Measurements from ENCODE around the gene GDI2.
"Not testable (repeated sequence)": the region's sequence is repeated elsewhere in the genome, so short reads cannot be mapped to it uniquely, and the experiment has no call there.

The GDI2 gene

DNA sequence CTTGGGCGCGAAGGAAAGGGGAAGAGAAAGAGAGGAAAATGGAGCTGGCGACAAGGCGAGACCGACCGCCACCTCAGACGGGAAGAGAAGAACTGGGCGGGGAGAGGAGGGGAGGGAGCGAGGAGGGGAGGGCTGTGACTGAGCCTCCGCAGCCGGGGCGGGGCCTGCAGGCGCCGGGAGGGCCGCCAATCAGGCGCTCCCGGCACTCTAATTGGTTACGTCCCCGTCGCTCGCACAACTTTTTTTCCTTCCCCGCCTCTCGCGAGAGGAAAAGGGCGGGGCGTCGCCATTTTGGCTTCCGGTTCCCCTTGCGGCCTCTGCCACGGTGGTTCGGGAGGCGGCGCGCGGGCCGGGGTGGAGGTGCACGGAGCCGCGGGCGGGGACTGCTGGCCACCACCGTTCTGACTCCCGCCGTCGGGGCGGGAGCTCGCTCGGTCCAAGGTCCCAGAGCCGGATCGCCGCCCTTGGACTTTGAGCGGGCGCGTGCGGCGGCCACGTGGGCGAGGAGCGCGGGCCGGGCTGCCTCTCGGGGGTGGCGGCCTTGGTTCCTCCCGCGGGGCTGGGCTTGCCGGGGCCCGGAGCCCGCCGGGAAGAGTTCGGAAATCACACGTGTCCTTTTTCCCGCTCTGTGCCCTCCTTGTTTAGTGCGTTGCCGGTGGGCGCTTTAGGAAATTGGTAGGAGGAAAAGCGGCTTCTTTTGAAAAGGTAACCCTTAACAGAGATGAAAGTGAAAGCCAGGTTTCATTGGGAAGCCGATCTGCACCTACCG is at the start of gene GDI2:
Gene GDI2 (minus strand): TSS at position 94 of the 769 bp plus-strand sequence. CDS start 176 bp downstream, outside the sequence.
- DNase-seq: peak; percentile 98 to 99

DNA sequence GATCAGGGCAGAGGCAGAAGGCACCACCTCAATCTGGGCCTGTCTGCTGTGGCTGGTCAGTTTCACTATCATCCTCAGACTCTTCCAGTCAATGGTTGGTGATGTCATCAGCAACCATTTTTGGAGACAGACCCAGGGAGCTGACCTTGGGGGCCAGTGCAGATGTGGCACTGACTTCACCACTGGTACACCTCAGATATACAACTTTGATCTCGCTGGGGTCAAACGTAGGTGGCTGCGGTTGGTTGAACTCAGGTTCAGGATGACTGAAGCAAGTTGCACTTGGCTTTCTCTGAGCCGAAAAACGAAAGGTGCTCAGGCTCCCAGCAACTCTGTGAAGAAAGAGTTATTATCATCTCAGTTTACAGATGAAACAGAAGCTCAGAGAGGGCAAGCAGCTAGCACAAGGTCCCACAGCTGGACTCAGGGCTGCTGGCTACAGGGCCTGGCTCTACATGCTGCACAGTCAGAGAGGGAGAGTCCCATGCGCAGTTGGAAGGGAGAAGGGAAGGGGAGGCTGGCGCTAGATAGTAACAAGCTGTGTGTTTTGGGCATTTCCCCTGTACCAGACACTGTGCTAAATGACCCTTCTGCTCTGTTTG is 49.2 kb upstream of the GDI2 start:
- no peak for DNase-seq

DNA sequence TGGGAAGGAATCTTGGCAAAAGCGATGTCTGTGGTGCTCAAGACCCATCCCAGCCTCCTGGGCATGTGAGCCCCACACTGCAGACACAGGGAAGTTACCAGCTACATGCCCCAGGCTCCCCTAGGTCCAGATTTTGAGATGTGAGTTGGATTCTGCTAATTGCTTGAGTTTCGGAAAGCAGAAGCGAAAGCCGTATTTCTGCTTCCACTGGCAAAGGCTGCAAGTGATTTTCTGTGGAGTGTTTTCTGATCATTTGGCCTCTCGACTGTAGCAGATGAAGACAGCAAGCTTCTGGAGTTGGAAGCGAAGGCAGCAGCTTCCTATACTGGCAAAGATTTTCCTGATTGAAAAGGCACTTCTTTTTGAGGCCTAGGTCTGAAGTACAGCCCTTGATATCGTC is 46.8 kb upstream of the GDI2 start:
- DNase-seq: no peak

DNA sequence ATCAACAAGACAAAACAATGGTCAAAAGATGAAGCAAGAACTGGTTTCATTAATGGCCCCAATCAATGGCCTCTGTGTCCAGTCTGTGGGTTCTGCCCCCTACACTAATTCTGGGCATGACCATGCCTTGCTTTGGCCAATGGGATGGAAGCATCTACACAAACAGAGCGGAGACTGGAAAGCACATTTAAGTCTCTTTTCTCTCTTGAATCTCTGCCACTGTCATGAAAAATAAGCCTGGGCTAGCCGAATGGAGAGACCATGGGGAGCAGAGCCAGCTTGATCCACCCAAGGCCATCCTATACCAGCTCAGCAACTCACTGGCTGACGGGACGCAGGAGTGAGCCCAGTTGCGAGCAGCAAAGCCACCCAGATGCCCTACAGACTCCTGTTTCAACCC is 45.6 kb upstream of the GDI2 start:
- DNase-seq: no peak

DNA sequence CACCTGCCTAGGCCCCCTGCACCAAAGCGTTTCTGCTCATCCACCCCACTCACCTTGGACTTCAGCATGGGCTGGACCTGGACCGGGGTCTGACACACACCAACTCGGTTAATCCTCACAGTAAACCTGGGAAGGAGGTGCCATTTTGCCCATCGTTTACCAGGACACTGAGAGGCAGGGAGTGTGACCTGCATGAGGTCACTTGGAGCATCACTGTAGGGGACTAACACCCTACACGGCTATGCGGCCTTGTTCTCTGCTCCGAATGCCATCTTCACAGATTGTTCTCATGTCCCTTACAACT is 43.4 kb upstream of the GDI2 start:
- no peak for DNase-seq

DNA sequence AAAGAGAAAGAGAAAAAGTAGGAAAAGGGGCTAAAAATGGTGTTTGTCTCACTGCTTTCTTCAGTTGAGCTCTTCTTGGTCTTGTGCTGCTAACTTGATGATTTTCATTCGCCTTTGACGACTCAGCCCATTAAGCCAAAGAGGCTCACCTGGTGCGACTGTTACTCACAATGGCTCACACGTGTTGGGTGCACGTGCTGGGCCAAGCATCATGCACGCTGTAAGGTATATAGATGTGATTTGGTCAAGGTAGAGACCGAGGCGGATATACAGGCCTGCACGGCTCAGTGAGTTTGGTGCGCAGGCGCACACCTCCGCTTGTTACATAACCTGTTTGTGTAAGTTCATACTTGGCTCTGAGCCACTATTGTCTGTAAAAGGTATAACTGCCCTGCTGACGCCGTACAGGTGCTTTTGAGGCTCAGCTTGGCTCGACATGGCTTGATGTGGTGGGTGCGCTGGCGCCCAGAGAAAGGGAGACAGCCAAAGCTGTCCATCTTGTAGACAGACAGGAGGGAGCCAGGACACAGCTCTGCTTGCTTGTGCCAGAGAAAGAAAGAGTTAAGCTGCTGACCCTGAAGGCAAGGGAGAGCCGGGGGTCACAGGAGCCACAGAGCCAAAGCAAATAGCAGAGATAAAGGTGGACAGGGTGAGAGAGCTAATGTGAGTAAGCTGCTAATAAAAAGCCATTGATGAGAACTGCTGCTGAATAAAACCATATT is 42.9 kb upstream of the GDI2 start:
- DNase-seq: no peak

DNA sequence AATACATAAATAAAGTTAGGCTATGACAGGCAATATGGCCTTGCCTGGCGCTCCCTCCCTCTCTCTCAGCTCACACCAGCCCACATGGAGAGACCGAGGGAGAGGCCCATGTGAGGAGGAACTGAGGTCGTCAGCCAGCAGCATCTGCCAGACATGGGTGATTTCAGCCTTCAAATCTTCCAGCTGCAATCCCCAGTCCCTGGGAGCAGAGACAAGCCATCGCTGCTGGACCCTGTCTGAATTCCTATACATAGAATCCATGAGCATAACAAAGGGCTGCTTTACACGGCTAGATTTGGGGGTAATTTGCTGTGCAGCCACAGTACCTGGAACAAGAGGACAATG is 40.9 kb upstream of the GDI2 start:
- DNase-seq: no peak

DNA sequence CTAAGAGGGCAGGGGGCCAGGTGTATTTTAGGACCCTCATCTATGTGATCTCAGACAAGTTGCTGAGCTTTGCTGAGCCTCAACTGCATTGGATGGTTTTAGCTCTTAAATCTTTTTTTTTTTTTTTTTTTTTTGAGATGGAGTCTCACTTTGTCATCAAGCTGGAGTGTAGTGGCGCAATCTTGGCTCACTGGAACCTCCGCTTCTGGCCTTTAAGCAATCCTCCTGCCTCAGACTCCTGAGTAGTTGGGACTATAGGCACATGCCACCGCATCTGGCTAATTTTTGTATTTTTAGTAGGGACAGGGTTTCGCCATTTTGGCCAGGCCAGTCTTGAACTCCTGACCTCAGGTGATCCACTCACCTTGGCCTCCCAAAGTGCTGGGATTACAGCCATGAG is 33.4 kb upstream of the GDI2 start:
- DNase-seq: not testable (repeated sequence)

DNA sequence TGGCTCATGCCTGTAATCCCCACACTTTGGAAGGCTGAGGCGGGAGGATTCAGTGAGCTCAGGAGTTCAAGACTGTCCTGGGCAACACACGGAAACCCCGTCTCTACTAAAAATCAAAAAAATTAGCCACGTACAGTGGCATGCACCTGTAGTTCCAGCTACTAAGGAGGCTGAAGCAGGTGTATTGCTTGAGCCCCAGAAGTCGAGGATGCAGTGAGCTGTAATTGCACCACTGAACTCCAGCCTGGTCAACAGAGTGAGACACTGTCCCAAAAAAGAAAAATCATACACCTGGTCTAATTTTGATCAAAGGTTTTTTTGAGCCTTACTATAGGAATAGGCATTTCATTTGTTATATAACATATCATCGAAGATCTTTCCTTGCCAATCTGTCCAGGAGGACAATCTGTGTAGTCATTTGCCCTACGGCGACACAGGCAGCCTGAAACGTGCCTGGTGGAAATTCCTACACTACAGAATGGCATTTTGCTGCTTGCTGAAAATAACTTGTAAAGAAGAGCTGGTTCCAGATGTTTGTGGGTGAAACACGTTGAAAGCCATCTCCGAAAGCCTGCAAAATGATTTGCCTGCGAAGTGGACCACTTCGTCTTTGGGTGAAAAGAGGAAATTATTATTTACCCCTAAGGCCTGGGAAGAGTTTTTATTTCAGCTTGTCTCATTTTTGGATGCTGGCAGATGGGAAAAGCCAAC is 31.3 kb upstream of the GDI2 start:
- DNase-seq: no peak

DNA sequence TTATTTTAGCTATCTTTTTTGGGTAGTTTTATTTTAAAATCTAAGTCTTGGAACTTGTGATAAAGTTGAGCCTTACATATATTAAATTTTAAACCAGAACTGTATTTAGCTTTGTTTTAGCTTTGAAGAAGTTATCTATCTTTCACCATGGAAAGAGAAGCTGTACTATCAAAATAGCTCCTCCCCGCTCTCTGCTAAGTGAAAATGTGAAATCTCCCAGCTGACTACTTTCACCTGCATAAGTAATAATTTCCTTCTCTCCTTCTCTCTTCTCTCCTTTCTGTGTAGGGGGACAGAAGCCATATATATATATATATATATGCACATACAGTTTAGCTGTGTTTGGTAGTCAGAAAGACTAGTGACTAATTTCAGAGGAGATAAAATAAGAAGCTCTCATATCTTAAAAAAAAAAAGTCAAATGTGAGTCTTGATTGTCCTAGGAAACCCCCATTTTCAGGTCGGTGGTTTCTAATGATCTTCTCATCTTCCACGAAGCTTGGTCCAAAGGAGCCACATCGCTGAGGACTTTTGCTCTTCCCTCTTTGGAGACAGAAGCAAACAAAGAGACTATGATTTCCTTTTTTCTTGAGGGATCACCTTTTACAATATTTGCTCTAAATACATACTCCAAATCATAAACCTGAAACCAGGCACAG is 30.6 kb upstream of the GDI2 start:
- DNase-seq: no peak

DNA sequence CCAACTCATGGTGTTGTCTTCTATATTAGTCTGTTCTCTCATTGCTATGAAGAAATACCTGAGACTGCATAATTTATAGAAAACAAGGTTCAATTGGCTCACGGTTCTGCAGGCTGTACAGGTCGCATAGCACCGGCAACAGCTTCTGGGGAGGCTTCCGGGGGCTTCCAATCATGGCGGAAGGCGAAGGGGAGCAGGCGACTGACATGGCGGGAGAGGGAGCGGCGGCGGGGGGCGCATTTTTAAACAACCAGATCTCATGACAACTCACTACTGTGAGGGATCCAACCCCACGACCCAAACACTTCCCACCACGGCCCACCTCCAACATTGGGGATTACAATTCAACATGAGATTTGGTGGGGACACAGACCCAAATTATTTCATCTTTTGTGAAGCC is 28.7 kb upstream of the GDI2 start:
- DNase-seq: no peak

DNA sequence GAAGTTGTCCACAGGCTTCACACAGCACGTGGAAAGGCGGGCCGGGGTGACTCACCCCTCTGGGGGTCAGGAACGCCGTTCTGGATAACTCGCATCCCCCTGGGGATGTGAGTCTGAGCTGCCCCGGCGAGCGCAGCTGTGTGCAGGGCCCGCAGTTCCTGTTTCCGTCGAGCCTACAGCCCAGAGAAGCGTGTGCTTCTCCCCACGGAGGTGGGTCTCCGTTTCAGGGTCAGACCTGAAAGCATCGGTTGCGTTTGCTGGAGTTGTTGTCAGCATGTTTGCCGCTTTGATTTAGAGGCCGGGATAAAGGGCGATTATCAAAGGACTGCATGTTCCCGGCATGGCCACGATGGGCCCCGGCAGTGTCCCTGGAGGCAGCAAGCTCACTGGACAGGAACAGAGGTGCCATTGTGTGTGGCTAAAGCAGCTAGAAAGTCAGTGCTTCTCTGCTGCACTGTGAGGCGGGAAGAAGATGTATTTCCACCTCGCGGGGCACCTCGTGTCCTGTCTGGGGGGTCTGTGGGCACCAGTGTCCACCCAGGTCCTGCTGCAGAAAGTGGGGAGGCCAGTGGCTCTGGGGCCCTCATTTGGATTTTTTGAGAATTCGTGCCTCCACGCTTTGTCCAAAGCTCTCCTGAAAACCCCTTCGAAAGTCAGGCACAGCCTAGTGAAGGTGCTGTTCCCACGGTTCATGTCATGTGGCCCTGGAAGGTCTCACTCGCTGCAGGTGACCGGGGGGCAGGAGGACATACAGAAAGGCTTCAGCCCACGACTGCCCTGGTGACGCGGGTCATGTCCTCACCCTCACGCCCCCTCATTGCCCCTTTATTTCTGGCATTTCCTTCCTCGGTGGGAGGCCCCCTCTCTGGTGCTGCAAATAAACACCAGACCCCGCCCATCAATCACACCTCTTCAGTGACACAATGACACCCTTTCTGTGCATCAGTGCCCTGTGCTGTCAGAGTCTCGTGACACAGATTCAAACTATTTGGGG is 27.4 kb upstream of the GDI2 start:
- DNase-seq: no peak

DNA sequence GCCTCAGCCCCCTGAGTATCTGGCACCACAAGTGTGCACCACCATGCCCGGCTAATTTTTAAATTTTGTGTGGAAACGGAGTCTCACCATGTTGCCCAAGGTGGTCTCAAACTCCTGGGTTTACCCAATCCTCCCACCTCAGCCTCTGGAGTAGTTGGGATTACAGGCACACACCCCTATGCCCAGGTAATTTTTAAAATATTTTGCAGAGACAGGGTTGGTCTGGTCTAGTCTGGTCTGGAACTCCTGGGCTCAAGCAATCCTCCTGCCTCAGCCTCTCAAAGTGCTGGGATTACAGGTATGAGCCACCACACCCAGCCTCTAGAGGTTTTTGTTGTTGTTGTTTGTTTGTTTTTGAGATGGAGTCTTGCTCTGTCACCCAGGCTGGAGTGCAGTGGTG is 22.9 kb upstream of the GDI2 start:
- DNase-seq: not testable (repeated sequence)

DNA sequence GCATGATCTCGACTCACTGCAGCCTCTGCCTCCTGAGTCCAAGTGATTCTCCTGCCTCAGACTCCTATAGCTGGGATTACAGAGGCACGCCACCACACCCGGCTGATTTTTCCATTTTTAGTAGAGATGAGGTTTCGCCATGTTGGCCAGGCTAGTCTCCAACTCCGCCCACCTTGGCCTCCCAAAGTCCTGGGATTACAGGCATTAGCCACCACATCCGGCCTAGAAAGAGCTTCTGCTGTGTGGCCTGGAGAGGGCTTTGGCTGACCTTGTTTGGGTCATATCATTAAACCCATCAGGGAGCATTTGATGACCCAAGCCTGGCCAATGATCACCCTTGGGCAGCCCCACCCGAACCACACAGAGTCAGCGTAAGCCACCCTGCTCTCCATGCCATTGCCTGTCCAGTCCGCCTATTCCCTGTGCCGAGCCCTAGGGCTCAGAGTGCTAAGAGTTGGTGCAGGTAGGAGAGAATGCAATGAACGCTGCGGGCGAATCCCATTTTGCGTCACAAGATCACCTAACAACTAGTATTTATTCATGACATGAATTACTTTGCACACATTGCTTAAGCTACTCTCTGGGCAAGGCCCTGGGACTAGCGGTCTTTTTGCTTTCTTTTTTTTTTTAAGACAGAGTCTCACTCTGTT is 22.3 kb upstream of the GDI2 start:
- DNase-seq: no peak

DNA sequence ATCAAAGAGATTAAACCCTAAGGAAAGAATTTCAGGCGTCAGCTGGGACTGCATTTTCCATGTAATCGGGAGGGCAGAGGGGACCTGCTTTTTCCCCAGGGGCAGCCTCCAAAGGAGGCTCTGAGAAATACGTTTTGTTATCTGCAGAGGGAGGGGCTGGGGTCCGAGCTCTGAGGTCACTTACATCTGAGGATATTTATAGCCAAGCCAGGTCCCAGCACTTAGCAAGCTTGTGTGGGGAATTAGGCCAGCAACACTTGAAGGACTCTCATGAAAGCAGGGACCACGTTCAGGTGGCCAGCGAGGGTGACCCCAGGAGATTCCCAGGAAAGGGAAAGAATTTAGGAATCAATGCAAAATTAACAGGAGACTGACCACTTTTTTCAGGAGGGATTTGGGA is 20.6 kb upstream of the GDI2 start:
- DNase-seq: no peak

DNA sequence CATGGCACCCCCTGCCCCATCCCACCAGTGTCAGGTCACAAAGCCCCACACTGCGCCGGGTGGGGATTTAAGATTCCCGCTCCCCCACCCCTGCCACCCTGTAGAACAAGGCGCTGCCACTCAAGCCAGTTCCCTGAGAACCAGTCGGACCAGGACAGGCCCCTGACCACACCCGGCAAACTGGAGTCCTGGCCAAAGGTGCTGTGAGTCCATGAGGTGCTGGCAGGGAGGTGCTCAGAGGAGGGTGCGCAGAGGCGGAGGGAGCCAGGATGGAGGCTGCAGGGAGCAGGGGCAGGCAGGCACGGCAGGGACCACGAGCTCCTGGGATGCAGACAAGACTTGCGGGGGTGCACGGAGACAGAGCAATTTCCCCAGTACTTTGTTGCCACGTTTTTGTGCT is 19.7 kb upstream of the GDI2 start:
- DNase-seq: no peak

DNA sequence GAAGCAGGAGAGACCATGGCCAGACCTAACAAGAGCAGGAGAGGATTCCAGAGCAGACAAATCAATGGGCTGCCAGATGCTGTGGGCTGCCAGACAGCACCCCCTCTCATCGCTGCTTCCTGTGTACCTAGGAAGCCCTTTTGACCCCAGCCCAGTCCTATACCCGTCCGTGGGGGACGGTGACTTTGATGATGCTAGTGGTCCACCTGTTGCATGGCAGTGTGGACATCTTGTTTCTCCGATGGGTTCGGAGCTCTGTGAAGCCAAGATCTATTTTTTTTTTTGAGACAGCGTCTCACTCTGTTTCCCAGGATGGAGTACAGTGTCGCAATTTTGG is 18.2 kb upstream of the GDI2 start:
- DNase-seq: no peak

DNA sequence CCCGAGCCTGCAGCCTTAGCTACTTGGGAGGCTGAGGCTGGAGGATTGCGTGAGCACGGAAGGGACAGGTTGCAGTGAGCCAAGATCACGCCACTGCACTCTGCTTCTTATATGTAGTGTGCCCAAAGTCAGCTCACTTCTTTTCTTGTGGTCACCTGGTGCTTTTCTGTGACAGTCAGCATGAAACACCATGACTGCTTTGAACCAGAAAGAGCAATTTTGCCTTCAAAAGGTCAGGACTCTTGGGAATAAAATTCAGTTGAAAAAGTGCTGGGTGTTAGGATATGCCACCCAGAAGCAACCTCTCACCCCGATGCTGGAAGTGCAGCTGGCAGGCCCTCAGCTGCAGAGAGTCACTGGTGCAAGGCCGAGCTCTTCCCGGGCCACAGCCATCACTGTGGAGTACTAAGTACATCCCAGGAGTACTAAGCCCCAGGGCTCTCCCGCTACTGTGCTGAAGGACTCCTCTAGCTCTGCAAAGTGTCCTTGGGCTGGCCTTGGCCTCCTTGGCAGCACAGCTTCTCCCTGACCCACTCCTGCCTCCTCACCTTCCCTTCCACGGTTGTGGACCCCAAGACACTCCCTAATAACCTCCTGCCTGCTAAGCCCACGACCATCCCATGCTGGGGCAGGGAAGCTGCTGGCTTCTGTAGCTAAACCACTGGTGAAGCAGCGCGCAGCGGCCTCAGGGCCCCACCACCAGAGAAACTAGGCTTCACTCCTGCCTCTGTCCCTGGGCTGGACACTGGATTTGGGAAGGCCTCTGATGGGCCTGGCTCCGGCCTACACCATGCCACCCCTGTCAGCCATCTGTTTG is 17.6 kb upstream of the GDI2 start:
- no peak for DNase-seq

DNA sequence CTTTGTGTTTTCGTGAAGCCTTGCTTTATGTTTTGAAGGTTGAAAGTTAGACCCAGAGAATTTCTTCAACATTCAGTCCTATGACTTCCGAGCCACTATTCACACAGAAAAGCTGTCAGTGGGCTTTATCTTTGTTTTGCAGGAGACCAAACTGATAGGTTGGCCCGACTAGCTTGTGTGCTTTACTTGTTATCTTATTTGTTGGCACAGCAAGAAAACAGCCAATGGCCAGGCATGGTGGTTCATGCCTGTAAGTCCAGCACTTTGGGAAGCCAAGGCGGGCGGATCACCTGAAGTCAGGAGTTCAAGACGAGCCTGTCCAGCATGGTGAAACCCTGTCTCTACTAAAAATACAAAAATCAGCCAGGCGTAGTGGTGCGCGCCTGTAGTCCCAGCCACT is 16.0 kb upstream of the GDI2 start:
- no peak for DNase-seq

DNA sequence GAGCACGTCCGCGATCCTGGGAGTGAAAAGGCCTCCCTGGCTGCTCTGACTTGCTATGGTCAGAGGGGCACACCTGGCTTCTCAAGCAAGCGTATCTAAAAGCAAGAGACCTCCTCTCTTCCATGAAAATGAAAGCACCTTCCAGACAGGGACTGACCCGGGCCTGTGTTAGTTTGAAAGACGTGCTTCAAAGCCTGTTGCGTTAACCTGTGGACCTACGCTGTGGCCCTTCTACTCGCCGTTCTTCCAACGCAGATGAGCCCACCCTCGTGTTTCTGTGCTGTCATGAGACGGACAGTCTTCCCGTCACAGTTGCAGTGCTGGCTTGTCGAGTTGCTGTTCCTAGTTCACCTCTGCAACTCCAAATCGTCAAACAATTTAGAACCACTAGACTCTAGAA is 15.5 kb upstream of the GDI2 start:
- no peak for DNase-seq

DNA sequence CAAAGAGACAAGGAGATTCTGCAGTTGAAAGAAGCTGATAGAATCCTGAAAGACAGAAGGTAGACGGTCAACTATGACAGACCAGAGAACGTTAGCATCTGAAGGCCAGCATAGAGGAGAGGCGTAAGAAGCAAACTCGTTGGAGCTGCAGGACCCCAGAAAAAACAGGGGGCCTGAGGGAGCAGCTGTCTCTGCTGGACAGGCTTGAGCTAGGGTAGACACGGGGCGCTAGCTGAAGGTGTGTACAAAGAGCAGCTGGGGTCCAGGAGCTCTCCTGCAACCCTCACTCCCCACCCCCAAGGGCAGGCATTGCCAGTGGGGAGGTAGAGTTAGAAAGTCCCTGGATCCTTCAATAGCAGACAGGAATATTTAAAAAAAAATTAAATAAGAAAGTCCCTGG is 14.6 kb upstream of the GDI2 start:
- no peak for DNase-seq

Data from Kasumi-1 (cell line).